IPS DF 6.9 (cell line): ENCODE results near the gene CRNKL1.

Experiments
- DNase-seq: peaks from one replicate; pipeline ENCODE4 v3.0.0-alpha.2; 2013; ENCODE audit warnings: low read depth, low spot score
- H3K27ac ChIP-seq: one replicate; pipeline ENCODE4 v1.5.1; 2013; ENCODE audit warnings: low read length, control low read depth
- H3K27me3 ChIP-seq: 2 replicates; pipeline ENCODE4 v1.6.1; 2013; ENCODE audit warnings: mild to moderate bottlenecking, low read length; ENCODE audit not compliant: control insufficient read depth, insufficient read depth
- H3K36me3 ChIP-seq: 2 replicates; pipeline ENCODE4 v1.6.1; 2013; ENCODE audit warnings: low read length; ENCODE audit not compliant: control insufficient read depth, insufficient read depth
- H3K4me1 ChIP-seq: 2 replicates; pipeline ENCODE4 v1.6.1; 2013; ENCODE audit warnings: low read length; ENCODE audit not compliant: control insufficient read depth, insufficient read depth
- H3K4me3 ChIP-seq: 2 replicates; pipeline ENCODE4 v1.5.1; 2013; ENCODE audit warnings: mild to moderate bottlenecking, low read length
- H3K9me3 ChIP-seq: 2 replicates; pipeline ENCODE4 v1.6.1; 2013; ENCODE audit warnings: low read length, inconsistent platforms; ENCODE audit not compliant: control insufficient read depth, insufficient read depth
- WGBS: extraction: QIAGEN DNeasy Blood & Tissue Kit; methylation state at CpG from one replicate; pipeline ENCODE4 v1.1.7; 2013; ENCODE audit warnings: mixed read lengths, missing lambda C conversion rate; ENCODE audit not compliant: insufficient read length, insufficient coverage; 5-methylcytosine and 5-hydroxymethylcytosine counted together

CRNKL1 gene

GRCh38 chr20:20024942-20025341 lies 27.3 kb downstream of the CRNKL1 start:
- H3K27ac ChIP-seq, result no peak overlapping the region
- H3K4me1 ChIP-seq, result no peaks in the 10 kb centered on the region
- no peak for DNase-seq
- no peak overlapping the region for H3K4me3 ChIP-seq
- peaks cover 4% of the 10 kb centered on the region; the same call in 1 of the 2 replicates for H3K36me3 ChIP-seq
- no peaks in the 10 kb centered on the region for H3K9me3 ChIP-seq
- H3K27me3 ChIP-seq, result no peaks in the 10 kb centered on the region

GRCh38 chr20:20023395-20023794 lies 28.9 kb downstream of the CRNKL1 start:
- Histone ChIP-seq H3K4me3 (no peak overlapping the region), H3K4me1 (no peaks in the 10 kb centered on the region), H3K9me3 (no peaks in the 10 kb centered on the region), H3K27me3 (no peaks in the 10 kb centered on the region), H3K36me3 (peaks cover 4% of the 10 kb centered on the region; the same call in 1 of the 2 replicates), H3K27ac (no peak overlapping the region)
- no peak for DNase-seq
- WGBS, result no CpG with 5 or more reads among the region's 3 CpGs

GRCh38 chr20:20022498-20022897 lies 29.8 kb downstream of the CRNKL1 start:
- Histone ChIP-seq H3K27ac (no peak overlapping the region), H3K27me3 (no peaks in the 10 kb centered on the region), H3K4me1 (0 out of 2 replicates have a peak, but pooled peaks cover 3% of the 10 kb centered on the region), H3K9me3 (no peaks in the 10 kb centered on the region), H3K36me3 (peaks cover 6% of the 10 kb centered on the region; the same call in 1 of the 2 replicates), H3K4me3 (no peak overlapping the region)
- no peak for DNase-seq

- no peaks in the 10 kb centered on the region for H3K9me3 ChIP-seq
- H3K27me3 ChIP-seq, result no peaks in the 10 kb centered on the region
- no CpG with 5 or more reads among the region's 7 CpGs for WGBS
- DNase-seq, result no peak
- peaks cover 4% of the 10 kb centered on the region; the same call in 1 of the 2 replicates for H3K36me3 ChIP-seq
- no peak overlapping the region for H3K27ac ChIP-seq
- H3K4me1 ChIP-seq, result 0 out of 2 replicates have a peak, but pooled peaks cover 3% of the 10 kb centered on the region
- no peak overlapping the region for H3K4me3 ChIP-seq
Observed at GRCh38 chr20:20021835-20022234, 30.4 kb downstream of the CRNKL1 start.

DNA sequence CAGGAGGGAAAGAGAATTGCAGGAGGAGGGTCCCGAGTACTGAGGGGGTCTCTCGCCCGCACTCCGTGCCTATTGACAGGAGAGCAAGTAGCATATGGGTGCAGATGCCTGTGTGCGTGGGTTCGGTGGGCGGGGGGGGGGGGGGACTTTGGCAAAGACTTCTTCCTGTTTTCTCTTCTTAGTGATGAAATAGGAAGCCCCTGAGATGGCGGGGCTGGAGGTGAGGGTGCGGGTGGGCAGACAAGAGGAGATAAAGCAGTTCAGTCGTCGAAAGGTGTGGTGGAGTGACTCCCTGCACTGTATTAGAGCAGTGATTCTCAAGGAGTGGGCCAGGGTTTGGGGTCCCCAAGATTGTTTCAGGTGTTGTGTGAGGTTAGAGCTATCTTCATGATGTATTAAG lies 31.4 kb downstream of the CRNKL1 start:
- no peak overlapping the region for H3K4me3 ChIP-seq
- no peak for DNase-seq
- WGBS, result no CpG with 5 or more reads among the region's 11 CpGs
- no peak overlapping the region for H3K27ac ChIP-seq
- no peaks in the 10 kb centered on the region for H3K27me3 ChIP-seq
- H3K9me3 ChIP-seq, result no peaks in the 10 kb centered on the region
- H3K36me3 ChIP-seq, result 0 out of 2 replicates have a peak, but pooled peaks cover 2% of the 10 kb centered on the region
- 0 out of 2 replicates have a peak, but pooled peaks cover 3% of the 10 kb centered on the region for H3K4me1 ChIP-seq

DNA sequence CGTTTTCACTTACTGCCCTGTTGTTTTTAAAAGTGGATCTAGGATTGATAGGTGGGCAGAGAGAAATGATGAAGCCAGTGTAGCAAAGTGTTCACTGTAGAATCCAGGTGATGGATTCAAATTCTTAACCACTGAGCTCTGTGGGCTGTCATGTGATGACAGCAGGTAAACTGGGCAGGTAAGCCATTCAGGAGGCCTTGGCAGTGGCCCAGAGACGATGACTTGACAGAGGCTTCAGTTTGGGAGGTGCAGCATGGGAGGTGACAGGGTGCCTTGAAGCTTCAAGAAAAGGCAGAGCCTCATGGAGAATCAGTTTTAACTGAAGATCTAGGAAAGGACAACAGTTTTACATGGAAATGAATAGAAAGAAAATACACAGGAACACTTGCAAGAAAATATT lies 33.1 kb downstream of the CRNKL1 start:
- H3K4me3 ChIP-seq, result no peak overlapping the region
- H3K4me1 ChIP-seq, result 0 out of 2 replicates have a peak, but pooled peaks cover 3% of the 10 kb centered on the region
- DNase-seq, result no peak
- no peaks in the 10 kb centered on the region for H3K9me3 ChIP-seq
- 0 out of 2 replicates have a peak, but pooled peaks cover 2% of the 10 kb centered on the region for H3K36me3 ChIP-seq
- no CpG with 5 or more reads among the region's 2 CpGs for whole genome bisulfite sequencing
- H3K27me3 ChIP-seq, result no peaks in the 10 kb centered on the region
- H3K27ac ChIP-seq, result no peak overlapping the region

DNA sequence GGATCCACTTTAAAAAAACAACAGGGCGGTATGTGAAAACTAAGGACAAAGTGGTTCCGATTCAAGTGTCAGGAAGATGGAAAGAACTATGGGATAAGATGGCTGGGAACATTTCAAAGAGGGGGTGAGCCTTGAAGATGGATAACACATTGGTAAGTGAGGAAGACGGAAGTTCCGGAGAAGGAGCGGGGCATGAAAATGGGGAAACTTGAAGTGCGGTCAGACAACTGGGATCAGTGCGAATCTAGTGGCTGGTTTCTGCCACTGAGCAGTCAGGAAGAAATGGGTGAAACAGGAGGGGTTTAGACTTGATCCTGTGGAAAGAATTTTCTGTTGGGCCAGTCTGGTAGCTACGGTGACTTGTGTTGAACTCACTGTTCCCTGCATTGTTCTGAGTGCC lies 33.9 kb downstream of the CRNKL1 start:
- H3K27me3 ChIP-seq, result no peaks in the 10 kb centered on the region
- WGBS, result no CpG with 5 or more reads among the region's 8 CpGs
- H3K4me3 ChIP-seq, result no peak overlapping the region
- 0 out of 2 replicates have a peak, but pooled peaks cover 3% of the 10 kb centered on the region for H3K4me1 ChIP-seq
- no peak for DNase-seq
- H3K36me3 ChIP-seq, result 0 out of 2 replicates have a peak, but pooled peaks cover 2% of the 10 kb centered on the region
- no peak overlapping the region for H3K27ac ChIP-seq
- H3K9me3 ChIP-seq, result no peaks in the 10 kb centered on the region

DNA sequence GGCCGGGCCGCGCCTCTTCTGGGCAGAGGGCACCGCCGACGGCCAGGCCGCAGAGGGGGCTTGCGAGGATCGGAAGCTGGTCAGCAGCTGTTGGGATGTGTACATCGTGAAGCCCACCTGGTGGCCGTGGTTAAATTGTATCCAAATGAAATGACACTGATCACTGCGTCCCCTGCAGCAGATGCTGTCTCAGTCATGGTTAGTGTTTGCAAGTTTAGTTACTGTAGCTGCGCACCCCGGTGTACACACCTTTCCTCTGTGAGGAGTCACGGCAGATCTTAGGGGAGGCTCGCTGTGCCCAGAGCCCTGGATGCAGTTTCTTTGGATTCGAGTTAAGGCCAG lies 34.5 kb downstream of the CRNKL1 start:
- no peaks in the 10 kb centered on the region for H3K9me3 ChIP-seq
- no peak overlapping the region for H3K27ac ChIP-seq
- peak overlapping the region; percentile 57 for H3K4me3 ChIP-seq
- H3K36me3 ChIP-seq, result 0 out of 2 replicates have a peak, but pooled peaks cover 2% of the 10 kb centered on the region
- DNase-seq, result no peak
- H3K27me3 ChIP-seq, result no peaks in the 10 kb centered on the region
- WGBS, result no CpG with 5 or more reads among the region's 17 CpGs
- H3K4me1 ChIP-seq, result 0 out of 2 replicates have a peak, but pooled peaks cover 3% of the 10 kb centered on the region

DNA sequence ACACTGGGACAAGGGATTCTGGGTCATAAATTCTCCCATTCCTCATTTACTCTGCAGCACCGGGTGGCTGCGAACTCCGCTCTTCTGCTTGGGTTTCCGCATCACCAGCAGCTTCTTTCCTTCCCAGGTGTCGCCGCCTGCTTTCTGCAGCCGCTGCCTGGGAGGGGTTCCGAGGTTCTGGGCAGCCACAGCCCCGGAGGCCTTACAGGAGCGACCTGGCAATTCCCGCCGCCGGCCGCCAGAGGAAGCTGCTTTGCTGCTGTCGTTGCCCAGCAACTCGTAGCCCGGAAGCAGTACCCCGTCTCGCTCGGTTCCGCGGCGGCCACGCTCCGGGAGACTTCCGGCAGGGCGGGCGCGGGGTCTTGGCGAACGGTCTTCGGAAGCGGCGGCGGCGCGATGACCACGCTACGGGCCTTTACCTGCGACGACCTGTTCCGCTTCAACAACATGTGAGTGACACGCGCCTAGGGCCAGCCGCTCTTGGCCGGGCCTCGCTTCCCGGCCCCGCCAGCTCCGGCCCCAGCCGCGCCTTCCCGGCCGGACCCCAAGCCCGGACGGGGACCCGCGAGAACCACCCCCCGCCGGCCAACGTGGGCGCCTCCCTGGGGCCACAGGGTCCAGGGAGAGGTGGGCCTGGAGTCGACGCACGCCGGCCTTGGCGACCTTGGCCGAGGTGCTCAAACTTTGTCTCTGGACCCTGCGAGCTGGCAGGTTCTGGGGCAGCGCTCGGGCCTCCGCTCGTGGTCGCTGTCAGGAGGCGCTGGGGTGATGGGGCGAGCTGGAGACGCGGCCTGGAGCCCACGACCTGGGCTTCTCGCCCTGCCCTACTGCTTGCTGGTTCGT lies 35.0 kb downstream of the CRNKL1 start, which contains the start of gene NAA20:
TSS of gene NAA20 (plus strand) at position 362 of the 843 bp plus-strand sequence. CDS start at position 397, 35 bp downstream.
- no peaks in the 10 kb centered on the region for H3K9me3 ChIP-seq
- peak; percentile 84 for DNase-seq
- no peaks in the 10 kb centered on the region for H3K27me3 ChIP-seq
- 0 out of 2 replicates have a peak, but pooled peaks cover 2% of the 10 kb centered on the region for H3K36me3 ChIP-seq
- H3K4me1 ChIP-seq, result 0 out of 2 replicates have a peak, but pooled peaks cover 3% of the 10 kb centered on the region
- no CpG with 5 or more reads among the region's 81 CpGs for WGBS
- peak within 1 kb of the TSS; percentile 57 for H3K4me3 ChIP-seq
- H3K27ac ChIP-seq, result no peak within 1 kb of the TSS

- Histone ChIP-seq H3K4me1 (0 out of 2 replicates have a peak, but pooled peaks cover 3% of the 10 kb centered on the region), H3K4me3 (no peak overlapping the region), H3K27me3 (no peaks in the 10 kb centered on the region), H3K27ac (no peak overlapping the region), H3K9me3 (no peaks in the 10 kb centered on the region), H3K36me3 (0 out of 2 replicates have a peak, but pooled peaks cover 2% of the 10 kb centered on the region)
- no CpG with 5 or more reads among the region's 2 CpGs for WGBS
- no peak for DNase-seq
Observed at GRCh38 chr20:20014659-20015058, 37.6 kb downstream of the CRNKL1 start.
